ENCODE results near the gene RUFY2.

The RUFY2 gene

GRCh38 chr10:68440898-68441297 is 33.8 kb upstream of the RUFY2 start:
- H3K36me3 ChIP-seq (ENCODE audit: control insufficient read depth in 1 of 2, insufficient read depth in 2 of 2, low read length in 2 of 2): peaks cover 6 to 14% of the 10 kb centered on the region in 2 experiments
- no peaks in the 10 kb centered on the region for H3K9me3 ChIP-seq (ENCODE audit: insufficient read depth, low read depth, low read length)
- no peak overlapping the region for H2BK120ac ChIP-seq (ENCODE audit: insufficient read depth, low read length, poor library complexity)
- H4K12ac ChIP-seq (ENCODE audit: low read depth, low read length): no peak overlapping the region
- H3K79me2 ChIP-seq (ENCODE audit: control insufficient read depth, insufficient read depth, low read length, poor library complexity): no peaks in the 10 kb centered on the region
- H3K14ac ChIP-seq (ENCODE audit: low read length): no peak overlapping the region
- no peaks in the 10 kb centered on the region for H3K79me1 ChIP-seq (ENCODE audit: low read length)
- H3K4ac ChIP-seq (ENCODE audit: low read depth, low read length): no peak overlapping the region
- H3K27me3 ChIP-seq (ENCODE audit: insufficient read depth, low read length): no peaks in the 10 kb centered on the region
- no peak for DNase-seq
- H2AK5ac ChIP-seq (ENCODE audit: low read length): no peak overlapping the region
- H3K4me2 ChIP-seq (ENCODE audit: low read length): no peak overlapping the region
- no peak overlapping the region for H3K27ac ChIP-seq (ENCODE audit: low read depth, low read length)
- no peak overlapping the region for H2BK12ac ChIP-seq (ENCODE audit: low read length)
- no peaks in the 10 kb centered on the region for H3K4me1 ChIP-seq (ENCODE audit: control insufficient read depth in 1 of 2, insufficient read depth in 2 of 2, low read length in 2 of 2)
- no CpG with 5 or more reads among the region's 3 CpGs for WGBS (ENCODE audit: extremely low coverage, insufficient coverage, insufficient read length)
- H2BK5ac ChIP-seq (ENCODE audit: low read depth, low read length, poor library complexity): no peak overlapping the region
- no peak overlapping the region for H3K4me3 ChIP-seq (ENCODE audit: low read depth, low read length)
- H3K9ac ChIP-seq (ENCODE audit: low read length): no peak overlapping the region
- no peak overlapping the region for H3K18ac ChIP-seq (ENCODE audit: low read length)
- no peak overlapping the region for H4K91ac ChIP-seq (ENCODE audit: low read depth, low read length)
- no peak overlapping the region for H3K23ac ChIP-seq (ENCODE audit: low read length)
- no peak overlapping the region for H2AFZ ChIP-seq (ENCODE audit: insufficient read depth, low read length, poor library complexity)
- H4K8ac ChIP-seq (ENCODE audit: low read depth, low read length): no peak overlapping the region

GRCh38 chr10:68435803-68436202 is 28.7 kb upstream of the RUFY2 start:
- H3K27ac ChIP-seq (ENCODE audit: low read depth, low read length): no peak overlapping the region
- H3K4ac ChIP-seq (ENCODE audit: low read depth, low read length): no peak overlapping the region
- H3K9me3 ChIP-seq (ENCODE audit: insufficient read depth, low read depth, low read length): no peaks in the 10 kb centered on the region
- H3K9ac ChIP-seq (ENCODE audit: low read length): no peak overlapping the region
- H2AK5ac ChIP-seq (ENCODE audit: low read length): no peak overlapping the region
- H3K4me3 ChIP-seq (ENCODE audit: low read depth, low read length): no peak overlapping the region
- H4K12ac ChIP-seq (ENCODE audit: low read depth, low read length): no peak overlapping the region
- no peak overlapping the region for H2BK5ac ChIP-seq (ENCODE audit: low read depth, low read length, poor library complexity)
- no peak overlapping the region for H3K4me2 ChIP-seq (ENCODE audit: low read length)
- H2BK12ac ChIP-seq (ENCODE audit: low read length): no peak overlapping the region
- H4K8ac ChIP-seq (ENCODE audit: low read depth, low read length): no peak overlapping the region
- no peak overlapping the region for H2AFZ ChIP-seq (ENCODE audit: insufficient read depth, low read length, poor library complexity)
- H4K91ac ChIP-seq (ENCODE audit: low read depth, low read length): no peak overlapping the region
- no peak overlapping the region for H3K18ac ChIP-seq (ENCODE audit: low read length)
- peaks cover 15 to 16% of the 10 kb centered on the region in 2 experiments for H3K36me3 ChIP-seq (ENCODE audit: control insufficient read depth in 1 of 2, insufficient read depth in 2 of 2, low read length in 2 of 2)
- H3K23ac ChIP-seq (ENCODE audit: low read length): no peak overlapping the region
- no peaks in the 10 kb centered on the region for H3K79me1 ChIP-seq (ENCODE audit: low read length)
- no peak overlapping the region for H3K14ac ChIP-seq (ENCODE audit: low read length)
- H2BK120ac ChIP-seq (ENCODE audit: insufficient read depth, low read length, poor library complexity): no peak overlapping the region
- H3K79me2 ChIP-seq (ENCODE audit: control insufficient read depth, insufficient read depth, low read length, poor library complexity): no peaks in the 10 kb centered on the region
- no peaks in the 10 kb centered on the region for H3K4me1 ChIP-seq (ENCODE audit: control insufficient read depth in 1 of 2, insufficient read depth in 2 of 2, low read length in 2 of 2)
- DNase-seq: no peak
- H3K27me3 ChIP-seq (ENCODE audit: insufficient read depth, low read length): no peaks in the 10 kb centered on the region

GRCh38 chr10:68434657-68435056 is 27.6 kb upstream of the RUFY2 start:
- no peaks in the 10 kb centered on the region for H3K79me2 ChIP-seq (ENCODE audit: control insufficient read depth, insufficient read depth, low read length, poor library complexity)
- no CpG with 5 or more reads among the region's 4 CpGs for WGBS (ENCODE audit: extremely low coverage, insufficient coverage, insufficient read length)
- H2BK120ac ChIP-seq (ENCODE audit: insufficient read depth, low read length, poor library complexity): no peak overlapping the region
- H2BK5ac ChIP-seq (ENCODE audit: low read depth, low read length, poor library complexity): no peak overlapping the region
- no peak overlapping the region for H2BK12ac ChIP-seq (ENCODE audit: low read length)
- no peak overlapping the region for H4K91ac ChIP-seq (ENCODE audit: low read depth, low read length)
- no peak for DNase-seq
- no peaks in the 10 kb centered on the region for H3K9me3 ChIP-seq (ENCODE audit: insufficient read depth, low read depth, low read length)
- no peak overlapping the region for H3K9ac ChIP-seq (ENCODE audit: low read length)
- H3K4ac ChIP-seq (ENCODE audit: low read depth, low read length): no peak overlapping the region
- H3K36me3 ChIP-seq (ENCODE audit: control insufficient read depth in 1 of 2, insufficient read depth in 2 of 2, low read length in 2 of 2): peaks cover 13 to 16% of the 10 kb centered on the region in 2 experiments
- H3K27ac ChIP-seq (ENCODE audit: low read depth, low read length): no peak overlapping the region
- H4K12ac ChIP-seq (ENCODE audit: low read depth, low read length): no peak overlapping the region
- no peak overlapping the region for H2AFZ ChIP-seq (ENCODE audit: insufficient read depth, low read length, poor library complexity)
- H2AK5ac ChIP-seq (ENCODE audit: low read length): no peak overlapping the region
- H3K23ac ChIP-seq (ENCODE audit: low read length): no peak overlapping the region
- no peak overlapping the region for H3K14ac ChIP-seq (ENCODE audit: low read length)
- no peak overlapping the region for H3K18ac ChIP-seq (ENCODE audit: low read length)
- H4K8ac ChIP-seq (ENCODE audit: low read depth, low read length): no peak overlapping the region
- H3K27me3 ChIP-seq (ENCODE audit: insufficient read depth, low read length): no peaks in the 10 kb centered on the region
- no peaks in the 10 kb centered on the region for H3K79me1 ChIP-seq (ENCODE audit: low read length)
- no peaks in the 10 kb centered on the region for H3K4me1 ChIP-seq (ENCODE audit: control insufficient read depth in 1 of 2, insufficient read depth in 2 of 2, low read length in 2 of 2)
- no peak overlapping the region for H3K4me3 ChIP-seq (ENCODE audit: low read depth, low read length)
- no peak overlapping the region for H3K4me2 ChIP-seq (ENCODE audit: low read length)

- no CpG with 5 or more reads among the region's 5 CpGs for WGBS (ENCODE audit: extremely low coverage, insufficient coverage, insufficient read length)
- Histone ChIP-seq H3K9me3 (ENCODE audit: insufficient read depth, low read depth, low read length) (no peaks in the 10 kb centered on the region), H2BK5ac (ENCODE audit: low read depth, low read length, poor library complexity) (no peak overlapping the region), H3K9ac (ENCODE audit: low read length) (no peak overlapping the region), H3K4me1 (ENCODE audit: control insufficient read depth in 1 of 2, insufficient read depth in 2 of 2, low read length in 2 of 2) (no peaks in the 10 kb centered on the region), H3K4ac (ENCODE audit: low read depth, low read length) (no peak overlapping the region), H3K79me1 (ENCODE audit: low read length) (no peaks in the 10 kb centered on the region), H2AK5ac (ENCODE audit: low read length) (no peak overlapping the region), H2BK120ac (ENCODE audit: insufficient read depth, low read length, poor library complexity) (no peak overlapping the region), H4K12ac (ENCODE audit: low read depth, low read length) (no peak overlapping the region), H3K23ac (ENCODE audit: low read length) (no peak overlapping the region), H2BK12ac (ENCODE audit: low read length) (no peak overlapping the region), H3K4me3 (ENCODE audit: low read depth, low read length) (no peak overlapping the region), H3K36me3 (ENCODE audit: control insufficient read depth in 1 of 2, insufficient read depth in 2 of 2, low read length in 2 of 2) (peaks cover 19 to 24% of the 10 kb centered on the region in 2 experiments), H3K4me2 (ENCODE audit: low read length) (no peak overlapping the region), H3K79me2 (ENCODE audit: control insufficient read depth, insufficient read depth, low read length, poor library complexity) (no peaks in the 10 kb centered on the region), H3K27ac (ENCODE audit: low read depth, low read length) (no peak overlapping the region), H3K18ac (ENCODE audit: low read length) (no peak overlapping the region), H4K91ac (ENCODE audit: low read depth, low read length) (no peak overlapping the region), H3K14ac (ENCODE audit: low read length) (no peak overlapping the region), H3K27me3 (ENCODE audit: insufficient read depth, low read length) (no peaks in the 10 kb centered on the region), H4K8ac (ENCODE audit: low read depth, low read length) (no peak overlapping the region), H2AFZ (ENCODE audit: insufficient read depth, low read length, poor library complexity) (no peak overlapping the region)
- no peak for DNase-seq
These were observed 21.5 kb upstream of the RUFY2 start for GRCh38 chr10:68428396-68429104.

Measured in trophoblast cell (in vitro differentiated cells and primary cell).